ENCODE data around the gene LAMB2. TPM values are rescaled to one million over a fixed set of nuclear protein-coding genes. Genes with fewer than 3 reads are reported as not detected.
A peak's percentile ranks its signal among the peaks of the same experiment; 100 is the strongest.

LAMB2 gene
- total and polyA plus RNA-seq, 2 donors (not counting 1 experiment from before 2014, with no cell fraction given): 0.67 to 0.74 TPM

DNA sequence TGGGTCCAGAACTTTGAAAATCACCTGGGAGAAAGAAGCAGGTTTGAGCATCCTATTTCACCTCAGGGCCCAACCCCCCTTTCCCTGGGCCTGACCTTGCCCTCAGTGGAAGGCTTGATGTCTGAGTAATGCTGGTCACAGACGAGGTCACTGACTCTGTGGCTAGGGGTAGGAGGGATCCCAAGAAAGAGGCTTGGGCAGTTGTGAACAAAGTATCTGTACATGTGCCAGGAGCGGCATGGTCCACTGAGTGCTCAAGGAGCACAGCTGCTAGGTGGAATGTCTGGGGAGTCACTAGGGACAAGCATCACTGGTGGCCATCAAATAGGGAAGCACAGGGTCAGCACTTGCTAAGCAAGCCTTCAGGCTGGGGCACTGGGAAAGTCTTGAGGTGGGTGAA is 25.9 kb upstream of the LAMB2 start:
- Histone ChIP-seq H3K9me3 (ENCODE audit: control extremely low read depth in 1 of 3, control insufficient read depth in 2 of 3, insufficient read depth in 1 of 3, low read length in 2 of 3) (no peaks in the 10 kb centered on the region), H3K9ac (ENCODE audit: low read length) (no peak overlapping the region), H3K4me2 (replicated peaks; ENCODE audit: low read depth, low read length, poor library complexity, severe bottlenecking) (no peak overlapping the region), H3K27ac (ENCODE audit: low read length in 2 of 2) (no peak overlapping the region), H2AFZ (ENCODE audit: insufficient read depth, low read depth, low read length, poor library complexity, severe bottlenecking) (no peak overlapping the region), H3K27me3 (replicated peaks in 1 of 4; ENCODE audit: control extremely low read depth in 1 of 4, control insufficient read depth in 3 of 4, insufficient read depth in 4 of 4, low read length in 3 of 4) (no peaks in the 10 kb centered on the region), H3K36me3 (replicated peaks in 1 of 2; ENCODE audit: control extremely low read depth in 1 of 2, control insufficient read depth in 1 of 2, extremely low read depth in 1 of 2, insufficient read depth in 2 of 2, low read length in 1 of 2) (peaks cover 0 to 21% of the 10 kb centered on the region in 2 experiments), H3K4me3 (ENCODE audit: control extremely low read depth in 1 of 5, extremely low read depth in 1 of 5, insufficient read depth in 1 of 5, low read depth in 2 of 5, low read length in 4 of 5) (no peak overlapping the region), H4K20me1 (ENCODE audit: control insufficient read depth, insufficient read depth, low read length, poor library complexity, severe bottlenecking) (peaks cover 10% of the 10 kb centered on the region), H3K4me1 (ENCODE audit: control insufficient read depth in 2 of 2, insufficient read depth in 2 of 2, low read length in 2 of 2) (no peaks in the 10 kb centered on the region), H3K79me2 (ENCODE audit: control insufficient read depth, insufficient read depth, low read length) (no peaks in the 10 kb centered on the region)
- ATAC-seq (ENCODE audit: low read depth): no peak
- WGBS (ENCODE audit: insufficient coverage): 86% methylated on average over 2 of the region's 2 CpGs
- Mint-ChIP-seq H3K4me3 (no peak overlapping the region), H3K9me3 (ENCODE audit: insufficient read depth) (no peaks in the 10 kb centered on the region), H3K4me1 (peaks cover 4% of the 10 kb centered on the region), H3K27me3 (no peaks in the 10 kb centered on the region), H3K27ac (no peak overlapping the region)
- DNase-seq: no peak
- intact Hi-C loops (cut with micrococcal nuclease): loop anchor here (2.0 kb wide), 1 partner anchor 66 kb away; no protein-coding TSS in a partner anchor
- no peak for TF ChIP-seq EZH2 (IDR thresholded peaks at IDR 0.05; ENCODE audit: borderline replicate concordance, insufficient read depth, low read depth, low read length, poor library complexity, severe bottlenecking)
- TF ChIP-seq CTCF (IDR thresholded peaks at IDR 0.05): no peak
- ChIA-PET CTCF (interaction anchor here (0.6 to 6.1 kb wide), 5 partner anchors 12 to 439 kb away, joined by 3 to 69 read pairs (median 8); partner anchors contain the start of genes KLHDC8B, P4HTM and QRICH1), POLR2A (interaction anchor here (0.7 kb wide), 1 partner anchor 171 kb away, joined by 4 read pairs; no protein-coding TSS in a partner anchor)

- intact Hi-C loops (cut with micrococcal nuclease): loop anchor here (2.0 kb wide), 1 partner anchor 65 kb away; no protein-coding TSS in a partner anchor
- Mint-ChIP-seq H3K9me3 (ENCODE audit: insufficient read depth) (no peaks in the 10 kb centered on the region), H3K4me1 (peaks cover 4% of the 10 kb centered on the region), H3K27ac (no peak overlapping the region), H3K4me3 (no peak overlapping the region), H3K27me3 (no peaks in the 10 kb centered on the region)
- H3K36me3 ChIP-seq (replicated peaks in 1 of 2; ENCODE audit: control extremely low read depth in 1 of 2, control insufficient read depth in 1 of 2, extremely low read depth in 1 of 2, insufficient read depth in 2 of 2, low read length in 1 of 2): peaks cover 0 to 15% of the 10 kb centered on the region in 2 experiments
- ChIA-PET POLR2A (interaction anchor here (0.7 to 0.8 kb wide), 2 partner anchors 38 to 170 kb away, joined by 3 to 4 read pairs; partner anchors contain the start of gene USP19), CTCF (interaction anchor here (0.6 to 6.1 kb wide), 7 partner anchors 12 to 438 kb away, joined by 3 to 69 read pairs (median 6); partner anchors contain the start of genes KLHDC8B, P4HTM and QRICH1)
- H3K4me2 ChIP-seq (replicated peaks; ENCODE audit: low read depth, low read length, poor library complexity, severe bottlenecking): no peak overlapping the region
- H3K9ac ChIP-seq (ENCODE audit: low read length): no peak overlapping the region
- H4K20me1 ChIP-seq (ENCODE audit: control insufficient read depth, insufficient read depth, low read length, poor library complexity, severe bottlenecking): peaks cover 9% of the 10 kb centered on the region
- H2AFZ ChIP-seq (ENCODE audit: insufficient read depth, low read depth, low read length, poor library complexity, severe bottlenecking): no peak overlapping the region
- TF ChIP-seq CTCF (IDR thresholded peaks at IDR 0.05) (peak; percentile 52), EZH2 (IDR thresholded peaks at IDR 0.05; ENCODE audit: borderline replicate concordance, insufficient read depth, low read depth, low read length, poor library complexity, severe bottlenecking) (no peak)
- H3K79me2 ChIP-seq (ENCODE audit: control insufficient read depth, insufficient read depth, low read length): no peaks in the 10 kb centered on the region
- H3K4me1 ChIP-seq (ENCODE audit: control insufficient read depth in 2 of 2, insufficient read depth in 2 of 2, low read length in 2 of 2): no peaks in the 10 kb centered on the region
- H3K27ac ChIP-seq (ENCODE audit: low read length in 2 of 2): peak overlapping the region in 1 of 2 donors; percentile 15
- ATAC-seq (ENCODE audit: low read depth) (peak; percentile 89), DNase-seq (peak; percentile 69)
- no peak overlapping the region for H3K4me3 ChIP-seq (ENCODE audit: control extremely low read depth in 1 of 5, extremely low read depth in 1 of 5, insufficient read depth in 1 of 5, low read depth in 2 of 5, low read length in 4 of 5)
- H3K27me3 ChIP-seq (replicated peaks in 1 of 4; ENCODE audit: control extremely low read depth in 1 of 4, control insufficient read depth in 3 of 4, insufficient read depth in 4 of 4, low read length in 3 of 4): no peaks in the 10 kb centered on the region
- WGBS (ENCODE audit: insufficient coverage): 78% methylated on average over 5 of the region's 5 CpGs
- H3K9me3 ChIP-seq (ENCODE audit: control extremely low read depth in 1 of 3, control insufficient read depth in 2 of 3, insufficient read depth in 1 of 3, low read length in 2 of 3): no peaks in the 10 kb centered on the region
Observed at GRCh38 chr3:49158103-49158709, 25.4 kb upstream of the LAMB2 start.

Data from B cell (primary cell).